Prostate gland (tissue), 2 donors: ENCODE data around the gene FAR1.

Experiments
- CTCF ChIP-seq, 4 experiments: fragments of 200-600 bp in 2 of 4; fragments of 450-650 bp in 2 of 4; sonication (generic) in 2 of 4; IDR thresholded peaks; 1 replicate in 3 of 4; 2 replicates in 1 of 4; pipeline ENCODE4 v1.5.1; 2016 to 2019; ENCODE audit warnings: antibody characterized with exemption in 4 of 4, mild to moderate bottlenecking in 2 of 4, moderate library complexity in 2 of 4
- POLR2A ChIP-seq: fragments of 450-650 bp; IDR thresholded peaks from one replicate; pipeline ENCODE4 v1.6.1; 2016; ENCODE audit warnings: antibody characterized with exemption, mild to moderate bottlenecking

DNA sequence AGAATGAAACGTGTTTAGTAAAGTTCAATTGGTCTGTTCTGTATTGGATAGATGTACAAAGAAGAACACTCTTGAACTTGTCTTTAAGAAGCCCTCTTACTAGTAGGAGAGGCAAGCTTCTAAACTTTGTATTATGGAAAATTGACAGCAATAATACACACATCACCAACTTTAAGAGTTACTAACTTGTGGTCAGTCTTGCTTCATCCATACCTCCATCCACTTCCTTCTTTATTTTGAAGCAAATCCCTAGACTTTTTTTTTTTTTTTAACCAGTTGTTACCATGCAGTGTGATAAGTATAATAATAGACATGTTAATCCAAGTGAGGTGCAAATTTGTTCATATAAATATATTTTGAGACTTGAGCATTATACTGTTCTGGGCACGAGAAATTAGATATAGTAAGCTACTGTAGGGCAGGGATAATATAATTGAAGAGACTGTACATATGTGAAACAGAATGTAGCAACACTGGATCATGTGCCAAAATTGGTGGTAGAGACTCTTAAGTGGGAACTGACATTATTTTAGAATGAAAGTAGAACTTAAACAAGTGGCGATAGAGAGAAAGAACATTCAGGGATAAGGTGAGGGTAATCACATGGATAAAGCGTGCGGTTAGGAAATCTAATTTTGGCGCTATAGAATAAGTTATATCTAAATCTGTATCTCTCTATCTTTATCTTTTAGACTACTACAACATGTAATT is 6.5 kb downstream of the FAR1 start:
- TF ChIP-seq POLR2A (no peak), CTCF (IDR thresholded peaks at IDR 0.05) (no peak)
